GM18511 (cell line): ENCODE data around the gene STK35.
"Not testable (repeated sequence)": the region's sequence is repeated elsewhere in the genome, so short reads cannot be mapped to it uniquely, and the experiment has no call there.

Source experiments
- ATAC-seq: cut with Tn5 transposase; IDR thresholded peaks from one replicate; pipeline ENCODE4 v1.9.1; 2021; ENCODE audit warnings: mild to moderate bottlenecking, moderate library complexity; ENCODE audit not compliant: unreplicated experiment

The STK35 gene

GRCh38 chr20:2178318-2179232, 76.9 kb downstream of the STK35 start:
- ATAC-seq = no peak

- no peak for ATAC-seq
Observed at GRCh38 chr20:2179233-2179580, 77.6 kb downstream of the STK35 start.

- ATAC-seq = no peak
Observed at GRCh38 chr20:2179949-2180348, 78.3 kb downstream of the STK35 start.

GRCh38 chr20:2183381-2183780, 81.8 kb downstream of the STK35 start:
- ATAC-seq = no peak

GRCh38 chr20:2184933-2185332, 83.3 kb downstream of the STK35 start:
- ATAC-seq = not testable (repeated sequence)

- ATAC-seq = no peak
Observed at GRCh38 chr20:2195614-2196013, 94.0 kb downstream of the STK35 start.

- no peak for ATAC-seq
Observed at GRCh38 chr20:2197166-2197565, 95.5 kb downstream of the STK35 start.
